ENCODE measurements around the gene TESPA1.

GRCh38 chr12:54935235-54935951 is 49.2 kb downstream of the TESPA1 start:
- TF ChIP-seq CTCF (IDR thresholded peaks at IDR 0.05) (no peak), POLR2AphosphoS5 (IDR thresholded peaks at IDR 0.05) (no peak), POLR2A (IDR thresholded peaks at IDR 0.05) (no peak)

Data from transverse colon (tissue), 4 donors.